ENCODE results near the gene SHISA9. TPM values are rescaled to one million over a fixed set of nuclear protein-coding genes. Genes with fewer than 3 reads are reported as not detected.

SHISA9 gene
- total and polyA plus RNA-seq, 2 of the 4 experiments (the other 2 are of a cell fraction), result under 0.01 TPM; not detected in 1

DNA sequence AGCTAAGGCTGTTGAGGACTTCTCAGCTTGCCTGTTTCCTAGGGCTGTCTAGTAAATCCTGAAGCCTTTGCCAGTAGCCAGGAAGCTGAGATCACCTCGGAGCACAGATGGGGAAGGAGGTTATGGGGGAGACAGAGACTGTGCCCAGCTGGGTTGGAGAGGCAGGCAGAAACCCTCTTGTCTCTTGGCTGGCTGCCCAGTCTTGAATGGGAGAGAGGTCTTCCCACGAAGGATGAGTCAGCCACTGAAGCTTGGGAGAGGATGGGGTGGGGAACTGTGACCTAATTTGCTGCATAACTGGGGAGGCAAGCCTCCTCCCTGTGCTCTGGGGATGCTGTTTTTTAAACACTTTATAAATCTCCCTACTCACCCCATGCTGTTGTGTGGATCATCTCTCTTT is 69.8 kb downstream of the SHISA9 start:
- TF ChIP-seq NFE2L2 (IDR thresholded peaks at IDR 0.05; ENCODE audit: low read depth, low read length) (no peak), SMC3 (IDR thresholded peaks at IDR 0.05; ENCODE audit: low read depth, low read length) (no peak), CHD1 (IDR thresholded peaks at IDR 0.05; ENCODE audit: low read depth, low read length) (no peak), FOS (IDR thresholded peaks at IDR 0.05; ENCODE audit: low read depth, low read length) (no peak), MAZ (IDR thresholded peaks at IDR 0.05; ENCODE audit: borderline replicate concordance, low read depth, low read length) (no peak), BHLHE40 (IDR thresholded peaks at IDR 0.05; ENCODE audit: low read depth, low read length) (no peak), RCOR1 (IDR thresholded peaks at IDR 0.05; ENCODE audit: insufficient replicate concordance, low read length) (no peak), MXI1 (IDR thresholded peaks at IDR 0.05; ENCODE audit: borderline replicate concordance, low read depth, low read length) (no peak), POLR2A (IDR thresholded peaks at IDR 0.05; ENCODE audit: low read depth, low read length) (no peak), MAFK (IDR thresholded peaks at IDR 0.05; ENCODE audit: low read depth, low read length) (no peak), CTCF (conservative IDR thresholded peaks at IDR 0.05; ENCODE audit: low read depth, low read length) (no peak), RAD21 (IDR thresholded peaks at IDR 0.05; ENCODE audit: low read length) (no peak), ELK1 (IDR thresholded peaks at IDR 0.05; ENCODE audit: borderline replicate concordance, low read depth, low read length) (no peak), RFX5 (IDR thresholded peaks at IDR 0.05; ENCODE audit: low read depth, low read length) (no peak), CEBPB (IDR thresholded peaks at IDR 0.05; ENCODE audit: low read depth, low read length) (no peak)
- TF ChIP-seq, protein P1, sequence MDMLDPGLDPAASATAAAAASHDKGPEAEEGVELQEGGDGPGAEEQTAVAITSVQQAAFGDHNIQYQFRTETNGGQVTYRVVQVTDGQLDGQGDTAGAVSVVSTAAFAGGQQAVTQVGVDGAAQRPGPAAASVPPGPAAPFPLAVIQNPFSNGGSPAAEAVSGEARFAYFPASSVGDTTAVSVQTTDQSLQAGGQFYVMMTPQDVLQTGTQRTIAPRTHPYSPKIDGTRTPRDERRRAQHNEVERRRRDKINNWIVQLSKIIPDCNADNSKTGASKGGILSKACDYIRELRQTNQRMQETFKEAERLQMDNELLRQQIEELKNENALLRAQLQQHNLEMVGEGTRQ (IDR thresholded peaks at IDR 0.05; ENCODE audit: low read depth, low read length), result no peak

More for the DNA sequence above, 69.8 kb downstream of the SHISA9 start:
- Histone ChIP-seq H3K9me1 (ENCODE audit: insufficient read depth, low read length) (no peaks in the 10 kb centered on the region), H4K8ac (ENCODE audit: low read depth in 2 of 2, low read length in 2 of 2) (no peak overlapping the region), H3K23ac (ENCODE audit: low read depth, low read length) (no peak overlapping the region), H3K9ac (ENCODE audit: low read depth, low read length) (no peak overlapping the region), H3K27me3 (ENCODE audit: control insufficient read depth, insufficient read depth, low read length) (no peaks in the 10 kb centered on the region), H3K56ac (ENCODE audit: extremely low read depth, insufficient read depth, low read length) (no peak overlapping the region), H3K18ac (ENCODE audit: low read depth, low read length) (no peak overlapping the region), H4K91ac (ENCODE audit: insufficient read depth, low read depth, low read length) (no peak overlapping the region), H4K20me1 (ENCODE audit: insufficient read depth, low read length) (no peaks in the 10 kb centered on the region), H2BK120ac (ENCODE audit: low read depth, low read length) (no peak overlapping the region), H3K4ac (ENCODE audit: low read depth, low read length) (no peak overlapping the region), H2AK5ac (ENCODE audit: low read depth, low read length) (no peak overlapping the region), H2BK5ac (ENCODE audit: low read depth, low read length, poor library complexity, severe bottlenecking) (no peak overlapping the region), H3K4me3 (ENCODE audit: insufficient read depth, low read depth, low read length) (no peak overlapping the region), H2BK15ac (ENCODE audit: low read depth, low read length) (no peak overlapping the region), H3K9me3 (ENCODE audit: control insufficient read depth, insufficient read depth, low read length) (peaks cover 7% of the 10 kb centered on the region; the same call in 1 of the 2 replicates), H3K14ac (replicated peaks; ENCODE audit: low read depth, low read length) (no peak overlapping the region), H3K4me1 (ENCODE audit: control insufficient read depth, insufficient read depth, low read length) (no peaks in the 10 kb centered on the region), H2BK20ac (ENCODE audit: low read depth, low read length) (no peak overlapping the region), H2AK9ac (replicated peaks; ENCODE audit: low read depth, low read length, poor library complexity) (no peak overlapping the region), H2AFZ (replicated peaks; ENCODE audit: low read length, poor library complexity) (no peak overlapping the region), H3K36me3 (ENCODE audit: control insufficient read depth, insufficient read depth, low read length) (no peaks in the 10 kb centered on the region), H3K4me2 (ENCODE audit: low read depth, low read length) (no peak overlapping the region), H3K79me1 (ENCODE audit: low read depth in 1 of 2, low read length in 2 of 2) (no peaks in the 10 kb centered on the region), H4K5ac (ENCODE audit: low read depth, low read length) (no peak overlapping the region), H3K27ac (ENCODE audit: insufficient read depth, low read length) (no peak overlapping the region)
- in situ Hi-C loops (cut with MboI; ENCODE audit: low sequenced_read_pairs), result no loop called here
- intact Hi-C loops (cut with micrococcal nuclease), result no loop called here
- CTCF ChIA-PET, result no interaction called here
- no TSS peak for BruUV-seq (replicated peaks)
- no peak for DNase-seq
- WGBS, 2 experiments (ENCODE audit: extremely low coverage in 2 of 2, insufficient read length in 1 of 2), result no CpG with 5 or more reads among the region's 2 CpGs
- dilution Hi-C loops (cut with HindIII; ENCODE audit: low sequenced_read_pairs, unreplicated experiment), result no loop called here
- POLR2A ChIA-PET (ENCODE audit: unreplicated experiment), result no interaction called here
- no peak for ATAC-seq (ENCODE audit: low read depth)
